Measurements from ENCODE around the gene CALN1. TPM values are rescaled to one million over a fixed set of nuclear protein-coding genes. Genes with fewer than 3 reads are reported as not detected.

Gene CALN1
- polyA plus RNA-seq, 3 donors: under 0.01 TPM; not detected in 2

- H3K27ac Mint-ChIP-seq: no peak overlapping the region
These were observed 29.7 kb upstream of the CALN1 start for GRCh38 chr7:72441791-72442190.

GRCh38 chr7:72438491-72438890 is 26.4 kb upstream of the CALN1 start:
- no peaks in the 10 kb centered on the region for H3K36me3 Mint-ChIP-seq
- Histone ChIP-seq H3K27me3 (ENCODE audit: control insufficient read depth in 2 of 2, insufficient read depth in 2 of 2, low read length in 2 of 2) (no peaks in the 10 kb centered on the region), H3K9me3 (replicated peaks in 1 of 2; ENCODE audit: control insufficient read depth in 1 of 2, insufficient read depth in 1 of 2, low read length in 2 of 2) (no peaks in the 10 kb centered on the region), H2AFZ (ENCODE audit: insufficient read depth, low read depth, low read length, poor library complexity, severe bottlenecking) (no peak overlapping the region), H4K20me1 (ENCODE audit: insufficient read depth, low read length) (no peaks in the 10 kb centered on the region), H3K27ac (ENCODE audit: low read depth in 1 of 2, low read length in 2 of 2) (no peak overlapping the region), H3K79me2 (ENCODE audit: insufficient read depth, low read length) (no peaks in the 10 kb centered on the region), H3K9ac (ENCODE audit: insufficient read depth, low read length, poor library complexity, severe bottlenecking) (no peak overlapping the region), H3K4me3 (replicated peaks in 1 of 3; ENCODE audit: low read depth in 2 of 3, low read length in 3 of 3) (no peak overlapping the region), H3K4me1 (ENCODE audit: control insufficient read depth in 1 of 2, insufficient read depth in 2 of 2, low read length in 2 of 2) (no peaks in the 10 kb centered on the region), H3K4me2 (replicated peaks; ENCODE audit: extremely low read depth, low read length, poor library complexity, severe bottlenecking) (no peak overlapping the region), H3K36me3 (replicated peaks in 1 of 2; ENCODE audit: control insufficient read depth in 1 of 2, insufficient read depth in 2 of 2, low read length in 2 of 2) (no peaks in the 10 kb centered on the region)
- H3K4me1 Mint-ChIP-seq: peaks cover 2% of the 10 kb centered on the region
- TF ChIP-seq CTCF (IDR thresholded peaks at IDR 0.05): no peak
- H3K9me3 Mint-ChIP-seq: peaks cover 0 to 6% (median 4%) of the 10 kb centered on the region in 7 donors
- H3K27me3 Mint-ChIP-seq (ENCODE audit: low read depth in 3 of 3): peaks cover 0 to 2% (median under 1%) of the 10 kb centered on the region in 3 donors
- WGBS (ENCODE audit: insufficient coverage): 100% methylated on average over 4 of the region's 7 CpGs
- no peak for DNase-seq
- H3K27ac Mint-ChIP-seq: no peak overlapping the region
- H3K4me3 Mint-ChIP-seq: no peak overlapping the region
- intact Hi-C loops (cut with micrococcal nuclease): no loop called here

More at GRCh38 chr7:72441791-72442190, 29.7 kb upstream of the CALN1 start:
- no peaks in the 10 kb centered on the region for H3K79me2 ChIP-seq (ENCODE audit: insufficient read depth, low read length)
- intact Hi-C loops (cut with micrococcal nuclease): no loop called here
- peaks cover 0 to 4% of the 10 kb centered on the region in 2 donors for H3K27me3 ChIP-seq (ENCODE audit: control insufficient read depth in 2 of 2, insufficient read depth in 2 of 2, low read length in 2 of 2)
- WGBS (ENCODE audit: insufficient coverage): 80% methylated on average over 8 of the region's 8 CpGs
- peaks cover 0 to 6% (median 4%) of the 10 kb centered on the region in 7 donors for H3K9me3 Mint-ChIP-seq
- H3K27me3 Mint-ChIP-seq (ENCODE audit: low read depth in 3 of 3): peaks cover 8 to 11% (median 8%) of the 10 kb centered on the region in 3 donors
- H3K4me1 Mint-ChIP-seq: peaks cover 9% of the 10 kb centered on the region
- no peak overlapping the region for H2AFZ ChIP-seq (ENCODE audit: insufficient read depth, low read depth, low read length, poor library complexity, severe bottlenecking)
- no peaks in the 10 kb centered on the region for H3K36me3 Mint-ChIP-seq
- no peaks in the 10 kb centered on the region for H4K20me1 ChIP-seq (ENCODE audit: insufficient read depth, low read length)
- no peak overlapping the region for H3K4me3 Mint-ChIP-seq
- H3K9ac ChIP-seq (ENCODE audit: insufficient read depth, low read length, poor library complexity, severe bottlenecking): no peak overlapping the region
- H3K9me3 ChIP-seq (replicated peaks in 1 of 2; ENCODE audit: control insufficient read depth in 1 of 2, insufficient read depth in 1 of 2, low read length in 2 of 2): no peaks in the 10 kb centered on the region
- no peak overlapping the region for H3K4me2 ChIP-seq (replicated peaks; ENCODE audit: extremely low read depth, low read length, poor library complexity, severe bottlenecking)
- no peak overlapping the region for H3K27ac ChIP-seq (ENCODE audit: low read depth in 1 of 2, low read length in 2 of 2)
- H3K36me3 ChIP-seq (replicated peaks in 1 of 2; ENCODE audit: control insufficient read depth in 1 of 2, insufficient read depth in 2 of 2, low read length in 2 of 2): no peaks in the 10 kb centered on the region
- H3K4me3 ChIP-seq (replicated peaks in 1 of 3; ENCODE audit: low read depth in 2 of 3, low read length in 3 of 3): no peak overlapping the region
- peaks cover 0 to 4% of the 10 kb centered on the region in 2 donors for H3K4me1 ChIP-seq (ENCODE audit: control insufficient read depth in 1 of 2, insufficient read depth in 2 of 2, low read length in 2 of 2)
- no peak for DNase-seq
- TF ChIP-seq CTCF (IDR thresholded peaks at IDR 0.05): no peak

Measured in CD14-positive monocyte (primary cell).